KMS-11 (cell line): Measurements from ENCODE around the gene MASP2.

ENCODE experiments used
- H2AFZ ChIP-seq: fragments of 200-600 bp; sonication (generic); 2 replicates; pipeline ENCODE4 v1.6.1; 2016; ENCODE audit warnings: antibody characterized with exemption, mixed run types, low read depth
- H3K27ac ChIP-seq: fragments of 200-600 bp; sonication (generic); 2 replicates; pipeline ENCODE4 v1.6.1; 2016; ENCODE audit warnings: mild to moderate bottlenecking, mixed run types
- H3K27me3 ChIP-seq: fragments of 200-600 bp; sonication (generic); 2 replicates; pipeline ENCODE4 v1.6.1; 2017; ENCODE audit warnings: mild to moderate bottlenecking, low read depth, mixed run types, moderate library complexity; ENCODE audit not compliant: insufficient read depth
- H3K36me3 ChIP-seq: fragments of 200-600 bp; sonication (generic); 2 replicates; pipeline ENCODE4 v1.6.1; 2017; ENCODE audit warnings: mild to moderate bottlenecking, mixed run types; ENCODE audit not compliant: insufficient read depth
- H3K4me1 ChIP-seq: fragments of 200-600 bp; sonication (generic); 2 replicates; pipeline ENCODE4 v1.6.1; 2016; ENCODE audit warnings: mild to moderate bottlenecking, low read depth, mixed run types; ENCODE audit not compliant: poor library complexity, severe bottlenecking
- H3K4me2 ChIP-seq: fragments of 200-600 bp; sonication (generic); 2 replicates; pipeline ENCODE4 v1.7.0; 2016; ENCODE audit warnings: mild to moderate bottlenecking, mixed run types
- H3K4me3 ChIP-seq: fragments of 200-600 bp; sonication (generic); IDR thresholded peaks from 2 replicates; pipeline ENCODE4 v1.6.1; 2017; ENCODE audit warnings: low read depth, low read length, mixed read lengths; ENCODE audit not compliant: insufficient read depth
- H3K79me2 ChIP-seq: fragments of 200-600 bp; sonication (generic); 2 replicates; pipeline ENCODE4 v1.6.1; 2016; ENCODE audit warnings: low read depth, mixed run types; ENCODE audit not compliant: insufficient read depth
- H3K9ac ChIP-seq: fragments of 200-600 bp; sonication (generic); 2 replicates; pipeline ENCODE4 v1.6.1; 2016; ENCODE audit warnings: mild to moderate bottlenecking, mixed run types
- H4K20me1 ChIP-seq: fragments of 200-600 bp; sonication (generic); 2 replicates; pipeline ENCODE4 v1.6.1; 2016; ENCODE audit warnings: mild to moderate bottlenecking, mixed run types; ENCODE audit not compliant: insufficient read depth
- TF ChIP-seq, protein P1 (sequence below): fragments of 200-600 bp; sonication (generic); conservative IDR thresholded peaks from 2 replicates; pipeline ENCODE4 v1.6.1; 2017; ENCODE audit warnings: low read depth, mild to moderate bottlenecking, antibody characterized with exemption, low read length, moderate library complexity, mixed read lengths

The MASP2 gene

DNA sequence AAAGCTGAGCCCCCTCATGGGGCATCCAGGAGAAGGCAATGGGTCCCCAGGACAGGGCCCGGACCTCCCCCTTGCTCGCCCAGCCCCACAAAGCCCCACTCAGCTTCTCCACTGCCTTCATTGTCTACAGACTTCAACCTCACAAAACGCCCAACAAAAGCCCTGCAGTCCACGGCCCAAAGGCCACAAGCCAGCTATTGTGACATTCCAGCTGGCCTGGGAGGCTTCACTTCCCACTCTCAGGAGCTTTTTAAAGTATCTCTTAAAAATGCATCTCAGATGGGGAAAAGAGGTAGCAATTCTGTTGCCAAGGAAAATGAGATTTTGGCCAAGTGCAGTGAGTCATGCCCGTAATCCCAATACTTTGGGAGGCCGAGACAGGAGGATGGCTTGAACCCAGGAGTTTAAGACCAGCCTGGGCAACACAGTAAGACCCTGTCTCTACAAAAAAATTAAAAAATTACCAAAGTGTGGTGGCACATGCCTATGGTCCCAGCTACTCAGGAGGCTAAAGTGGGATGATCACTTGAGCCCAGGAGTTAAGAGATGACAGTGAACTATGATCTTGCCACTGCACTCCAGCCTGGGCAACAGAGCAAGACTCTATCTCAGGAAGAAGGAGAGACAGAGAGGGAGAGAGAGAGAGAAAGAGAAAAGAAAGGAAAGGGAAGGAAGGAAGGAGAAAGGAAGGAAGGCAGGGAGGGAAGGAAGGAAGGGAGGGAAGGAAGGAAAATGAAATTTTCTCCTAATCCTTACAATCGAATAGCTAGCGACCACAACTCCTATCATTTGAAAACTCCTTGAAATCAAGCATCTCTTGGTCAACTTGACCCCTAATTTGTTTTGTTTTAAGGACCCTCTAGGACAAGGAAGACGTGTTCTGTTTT lies 66.0 kb downstream of the MASP2 start:
- Histone ChIP-seq H3K27me3 (peaks cover 78% of the 10 kb centered on the region), H3K9ac (no peak overlapping the region), H3K4me1 (peaks cover 10% of the 10 kb centered on the region), H4K20me1 (no peaks in the 10 kb centered on the region), H2AFZ (no peak overlapping the region), H3K27ac (no peak overlapping the region), H3K4me2 (no peak overlapping the region), H3K79me2 (no peaks in the 10 kb centered on the region), H3K4me3 (no peak overlapping the region), H3K36me3 (no peaks in the 10 kb centered on the region)
- TF ChIP-seq, protein P1, sequence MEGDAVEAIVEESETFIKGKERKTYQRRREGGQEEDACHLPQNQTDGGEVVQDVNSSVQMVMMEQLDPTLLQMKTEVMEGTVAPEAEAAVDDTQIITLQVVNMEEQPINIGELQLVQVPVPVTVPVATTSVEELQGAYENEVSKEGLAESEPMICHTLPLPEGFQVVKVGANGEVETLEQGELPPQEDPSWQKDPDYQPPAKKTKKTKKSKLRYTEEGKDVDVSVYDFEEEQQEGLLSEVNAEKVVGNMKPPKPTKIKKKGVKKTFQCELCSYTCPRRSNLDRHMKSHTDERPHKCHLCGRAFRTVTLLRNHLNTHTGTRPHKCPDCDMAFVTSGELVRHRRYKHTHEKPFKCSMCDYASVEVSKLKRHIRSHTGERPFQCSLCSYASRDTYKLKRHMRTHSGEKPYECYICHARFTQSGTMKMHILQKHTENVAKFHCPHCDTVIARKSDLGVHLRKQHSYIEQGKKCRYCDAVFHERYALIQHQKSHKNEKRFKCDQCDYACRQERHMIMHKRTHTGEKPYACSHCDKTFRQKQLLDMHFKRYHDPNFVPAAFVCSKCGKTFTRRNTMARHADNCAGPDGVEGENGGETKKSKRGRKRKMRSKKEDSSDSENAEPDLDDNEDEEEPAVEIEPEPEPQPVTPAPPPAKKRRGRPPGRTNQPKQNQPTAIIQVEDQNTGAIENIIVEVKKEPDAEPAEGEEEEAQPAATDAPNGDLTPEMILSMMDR = no peak

DNA sequence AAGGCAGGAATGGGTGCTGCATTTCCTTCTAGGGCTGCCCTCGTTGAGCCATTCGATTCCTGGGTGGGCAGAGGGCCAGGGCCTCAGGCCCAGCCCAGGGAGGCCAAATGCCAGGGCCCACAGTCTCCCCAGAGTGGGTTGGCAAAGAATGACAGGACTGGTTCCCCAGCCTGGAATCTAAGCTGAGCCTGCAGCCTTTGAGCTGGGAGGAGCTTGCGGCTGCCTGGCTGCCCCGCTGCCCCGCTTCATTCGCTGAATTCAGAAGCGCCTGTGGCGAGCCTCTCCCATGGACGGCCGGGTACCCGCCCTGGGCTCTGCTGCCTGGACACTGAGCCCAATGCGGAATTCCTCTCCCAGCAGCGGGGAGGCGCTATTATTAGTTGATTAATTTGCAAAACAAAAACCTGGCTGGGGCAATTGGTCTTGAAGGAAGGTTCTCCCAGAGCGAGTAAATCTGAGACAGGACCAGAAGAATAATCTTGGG lies 66.9 kb downstream of the MASP2 start:
- H2AFZ ChIP-seq = no peak overlapping the region
- no peak overlapping the region for H3K27ac ChIP-seq
- H3K79me2 ChIP-seq = no peaks in the 10 kb centered on the region
- TF ChIP-seq, protein P1 = no peak
- H3K4me3 ChIP-seq = no peak overlapping the region
- no peaks in the 10 kb centered on the region for H3K36me3 ChIP-seq
- no peaks in the 10 kb centered on the region for H4K20me1 ChIP-seq
- H3K4me1 ChIP-seq = peaks cover 10% of the 10 kb centered on the region
- peaks cover 79% of the 10 kb centered on the region for H3K27me3 ChIP-seq
- no peak overlapping the region for H3K9ac ChIP-seq
- no peak overlapping the region for H3K4me2 ChIP-seq

DNA sequence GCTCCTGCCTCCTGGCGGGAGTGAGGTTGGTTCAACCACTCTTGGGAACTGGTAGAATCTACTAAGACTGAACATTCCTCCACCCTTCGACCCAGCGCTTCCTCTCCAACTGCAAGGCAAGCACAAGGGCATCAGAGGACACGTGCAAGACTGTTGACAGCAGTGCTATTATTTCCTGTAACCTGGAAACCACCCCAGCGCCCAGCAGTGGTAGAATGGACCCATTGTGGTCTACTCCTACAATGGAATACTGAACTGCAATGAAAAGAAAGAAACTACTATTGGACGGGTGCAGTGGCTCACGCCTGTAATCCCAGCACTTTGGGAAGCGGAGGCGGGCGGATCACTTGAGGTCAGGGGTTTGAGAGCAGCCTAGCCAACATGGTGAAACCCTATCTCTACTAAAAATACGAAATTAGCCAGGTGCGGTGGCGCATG lies 67.5 kb downstream of the MASP2 start:
- peaks cover 10% of the 10 kb centered on the region for H3K4me1 ChIP-seq
- H2AFZ ChIP-seq = no peak overlapping the region
- no peak overlapping the region for H3K9ac ChIP-seq
- H3K4me3 ChIP-seq = no peak overlapping the region
- H3K79me2 ChIP-seq = no peaks in the 10 kb centered on the region
- no peak overlapping the region; the same call in 1 of the 2 replicates for H3K4me2 ChIP-seq
- peaks cover 79% of the 10 kb centered on the region for H3K27me3 ChIP-seq
- H3K36me3 ChIP-seq = no peaks in the 10 kb centered on the region
- TF ChIP-seq, protein P1 = no peak
- no peaks in the 10 kb centered on the region for H4K20me1 ChIP-seq
- H3K27ac ChIP-seq = no peak overlapping the region

DNA sequence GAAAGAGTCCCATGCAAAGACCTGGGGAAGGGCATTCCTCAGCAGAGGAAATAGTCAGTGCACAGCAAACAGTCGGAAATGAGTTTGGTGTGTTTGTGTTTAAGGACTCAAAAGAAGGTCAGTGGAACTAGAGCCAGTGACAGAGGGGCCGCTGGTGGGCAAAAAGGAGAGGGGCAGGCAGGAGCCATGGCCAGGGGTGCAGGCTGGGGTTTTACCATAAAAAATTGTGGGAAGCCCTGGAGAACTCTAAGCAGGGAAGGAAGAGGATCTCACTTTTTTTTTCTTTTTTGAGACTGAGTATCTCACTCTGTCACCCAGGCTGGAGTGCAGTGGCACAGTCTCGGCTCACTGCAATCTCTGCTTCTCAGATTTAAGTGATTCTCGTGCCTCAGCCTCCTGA lies 68.3 kb downstream of the MASP2 start:
- no peaks in the 10 kb centered on the region for H3K36me3 ChIP-seq
- peaks cover 10% of the 10 kb centered on the region for H3K4me1 ChIP-seq
- no peak overlapping the region for H2AFZ ChIP-seq
- no peaks in the 10 kb centered on the region for H4K20me1 ChIP-seq
- no peak overlapping the region for H3K27ac ChIP-seq
- no peaks in the 10 kb centered on the region for H3K79me2 ChIP-seq
- no peak overlapping the region for H3K4me2 ChIP-seq
- H3K4me3 ChIP-seq = no peak overlapping the region
- peaks cover 85% of the 10 kb centered on the region for H3K27me3 ChIP-seq
- TF ChIP-seq, protein P1 = no peak
- H3K9ac ChIP-seq = no peak overlapping the region
